Measurements from ENCODE around the gene USP53.

GRCh38 chr4:119231491-119231890 lies 19.0 kb downstream of the USP53 start:
- TF ChIP-seq FOXM1 (IDR thresholded peaks at IDR 0.05; ENCODE audit: low read depth, low read length) (no peak), CREB1 (IDR thresholded peaks at IDR 0.05; ENCODE audit: low read depth) (no peak), TCF7 (IDR thresholded peaks at IDR 0.05; ENCODE audit: borderline replicate concordance) (no peak), CTCF (IDR thresholded peaks at IDR 0.05 in 2 of 3, conservative IDR thresholded peaks at IDR 0.05 in 1 of 3; ENCODE audit: control insufficient read depth in 2 of 3, extremely low read depth in 1 of 3, insufficient read depth in 1 of 3, low read depth in 3 of 3, low read length in 3 of 3) (no peak), SREBF1 (IDR thresholded peaks at IDR 0.05; ENCODE audit: low read length) (no peak), EZH2 (IDR thresholded peaks at IDR 0.05; ENCODE audit: borderline replicate concordance, control insufficient read depth, low read depth, low read length) (no peak), SUZ12 (IDR thresholded peaks at IDR 0.05; ENCODE audit: unreplicated experiment) (no peak), NFIC (IDR thresholded peaks at IDR 0.05; ENCODE audit: low read depth, low read length) (no peak)

Measured in GM12878 (cell line).